NCI-H1092 treated with DMSO at 0.1 percent for 48 hours (cell line): Measurements from ENCODE around the gene PRICKLE1.
"Not testable (repeated sequence)": the region's sequence is repeated elsewhere in the genome, so short reads cannot be mapped to it uniquely, and the experiment has no call there.

Experiments
- DNase-seq: peaks from one replicate; lab custom pipeline; 2025; lab: John Stamatoyannopoulos, UW

Gene PRICKLE1

GRCh38 chr12:42556917-42557316 is 32.6 kb downstream of the PRICKLE1 start:
- no peak for DNase-seq

GRCh38 chr12:42552822-42553221 is 36.7 kb downstream of the PRICKLE1 start:
- no peak for DNase-seq

- no peak for DNase-seq
Measured at GRCh38 chr12:42550800-42551199, 38.7 kb downstream of the PRICKLE1 start.

- DNase-seq, result no peak
Measured at GRCh38 chr12:42546709-42547108, 42.8 kb downstream of the PRICKLE1 start.

DNA sequence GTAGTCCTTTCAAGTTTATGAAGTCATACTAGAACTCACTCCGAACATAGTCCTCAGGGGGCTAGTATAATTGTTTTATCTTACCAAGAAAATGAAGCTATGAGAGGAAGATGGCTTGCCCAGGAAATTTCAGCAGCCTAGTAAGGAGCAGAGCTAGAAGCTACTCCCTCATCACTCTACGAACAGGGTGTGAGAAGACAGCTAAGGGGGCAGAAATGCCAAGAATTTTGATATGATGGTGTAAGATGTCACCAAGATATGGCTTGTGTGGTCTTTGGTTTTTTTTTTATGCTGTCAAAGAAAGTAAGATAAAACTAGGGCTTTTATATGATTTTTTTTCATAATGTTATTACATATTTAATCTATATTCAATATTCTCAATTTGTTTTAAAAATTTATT is 47.6 kb downstream of the PRICKLE1 start:
- DNase-seq, result no peak

- not testable (repeated sequence) for DNase-seq
Measured at GRCh38 chr12:42541308-42541707, 48.2 kb downstream of the PRICKLE1 start.

DNA sequence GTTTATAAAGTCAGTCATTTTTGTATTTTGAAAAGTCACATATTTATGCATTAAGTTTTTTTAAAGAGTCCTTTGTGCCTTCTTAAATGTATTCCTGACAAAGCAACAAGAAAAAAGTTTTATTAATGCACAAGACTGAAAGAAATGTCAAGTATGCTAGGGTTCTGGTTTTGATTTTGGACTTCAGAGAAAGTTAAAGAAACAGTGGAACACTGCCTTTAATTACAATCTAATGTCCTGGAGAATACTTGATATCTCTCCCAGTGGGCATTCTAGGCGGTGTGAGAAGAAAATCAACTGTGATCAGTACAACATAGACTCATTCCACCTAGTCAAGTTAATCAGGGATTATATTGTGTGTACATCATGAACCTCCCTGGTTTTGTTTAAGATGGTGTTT is 49.9 kb downstream of the PRICKLE1 start:
- DNase-seq, result no peak

DNA sequence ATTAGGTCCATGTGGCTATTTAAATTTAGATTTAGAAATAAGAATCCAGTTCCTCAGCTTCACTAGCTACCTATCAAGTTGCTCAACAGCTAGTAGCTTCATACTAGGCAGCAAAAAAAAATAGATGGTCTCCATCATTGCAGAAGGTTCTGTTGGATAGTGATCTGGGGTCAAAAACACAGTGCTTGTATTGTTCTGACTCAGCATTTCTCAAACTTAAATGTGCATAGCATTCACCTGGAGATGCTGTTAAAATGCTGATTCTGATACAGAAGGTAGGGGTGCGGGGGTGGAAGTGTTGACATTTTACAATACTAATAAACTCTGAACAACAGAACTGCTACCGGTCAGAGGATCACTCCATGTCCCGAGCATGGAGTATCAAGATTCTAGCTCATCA is 51.3 kb downstream of the PRICKLE1 start:
- no peak for DNase-seq

GRCh38 chr12:42534184-42534838 is 55.2 kb downstream of the PRICKLE1 start:
- no peak for DNase-seq

DNA sequence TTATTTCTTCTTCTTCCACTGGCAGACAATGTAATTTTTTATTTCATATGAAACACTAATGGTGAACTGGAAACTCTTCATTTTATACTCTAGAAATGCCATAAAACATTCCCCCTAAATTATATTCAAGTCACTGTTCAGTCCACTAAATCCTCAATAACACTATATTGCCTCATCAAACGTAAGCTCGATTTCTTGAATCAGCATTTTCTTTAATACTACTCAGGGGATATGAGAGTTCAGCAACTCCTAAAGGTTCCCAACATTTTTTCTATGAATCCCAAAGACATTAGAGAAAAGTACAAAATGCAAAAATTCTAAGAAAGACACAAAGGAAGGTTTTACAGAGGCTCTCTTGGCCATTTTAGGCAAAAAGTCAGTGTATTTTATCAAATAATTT is 59.3 kb downstream of the PRICKLE1 start:
- no peak for DNase-seq

DNA sequence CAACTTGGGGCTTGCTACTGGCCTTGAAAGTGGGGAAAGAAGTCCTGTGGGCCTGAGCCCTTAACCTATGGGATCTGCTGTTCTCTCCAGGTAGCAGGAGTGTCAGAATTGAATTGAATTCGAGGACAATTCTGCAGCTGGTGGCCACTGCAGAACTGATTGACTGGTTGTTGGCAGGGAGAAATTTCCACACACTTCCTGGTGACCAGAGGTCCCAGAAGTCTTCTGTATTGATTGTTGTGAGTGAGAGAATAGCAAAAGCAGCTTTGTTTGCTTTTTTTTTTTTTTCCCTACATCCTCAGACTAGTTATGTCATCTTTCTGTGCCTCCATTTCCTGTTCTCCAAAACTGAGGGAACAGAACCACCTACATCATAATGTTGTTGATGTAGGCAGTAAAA is 64.1 kb downstream of the PRICKLE1 start:
- no peak for DNase-seq

GRCh38 chr12:42524716-42525115 is 64.8 kb downstream of the PRICKLE1 start:
- DNase-seq, result no peak

DNA sequence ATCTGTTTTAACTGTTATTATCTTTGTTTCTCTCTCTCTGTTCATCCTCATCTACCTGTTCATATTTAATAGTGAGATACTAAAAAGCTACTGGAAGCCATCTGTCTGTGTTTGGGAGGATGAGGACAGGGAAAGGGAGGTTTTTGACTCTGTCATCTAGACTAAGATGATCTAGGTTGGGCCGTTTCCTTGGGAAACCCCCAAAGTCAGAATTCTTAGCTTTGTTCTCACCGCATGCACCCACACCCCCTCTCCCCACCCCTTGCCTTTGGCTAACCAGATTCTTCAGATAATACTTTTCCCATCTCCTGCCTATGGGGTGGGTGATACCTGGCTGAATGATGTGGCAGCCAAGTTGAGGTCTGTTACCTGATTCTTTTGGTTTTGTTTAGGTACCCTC is 73.0 kb downstream of the PRICKLE1 start:
- no peak for DNase-seq

DNA sequence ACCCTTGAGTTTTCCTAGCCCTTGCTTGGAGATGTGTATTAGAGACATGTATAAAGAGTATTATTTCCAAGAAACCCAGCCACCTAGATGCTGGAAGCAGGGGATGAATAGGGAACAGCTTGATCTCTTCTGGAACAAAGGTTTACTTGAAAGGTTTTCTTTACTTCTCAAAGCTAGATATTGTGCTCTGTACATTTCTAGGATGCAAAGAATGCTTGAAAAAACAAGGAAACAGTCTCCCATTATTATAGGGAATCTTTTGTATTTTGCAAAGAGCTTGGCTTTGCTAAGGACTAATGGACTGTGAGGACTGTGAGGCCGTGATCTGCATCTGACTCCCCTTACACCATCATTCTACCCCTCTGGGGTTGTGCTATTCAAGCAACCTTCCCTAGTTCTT is 77.9 kb downstream of the PRICKLE1 start:
- DNase-seq, result no peak

DNA sequence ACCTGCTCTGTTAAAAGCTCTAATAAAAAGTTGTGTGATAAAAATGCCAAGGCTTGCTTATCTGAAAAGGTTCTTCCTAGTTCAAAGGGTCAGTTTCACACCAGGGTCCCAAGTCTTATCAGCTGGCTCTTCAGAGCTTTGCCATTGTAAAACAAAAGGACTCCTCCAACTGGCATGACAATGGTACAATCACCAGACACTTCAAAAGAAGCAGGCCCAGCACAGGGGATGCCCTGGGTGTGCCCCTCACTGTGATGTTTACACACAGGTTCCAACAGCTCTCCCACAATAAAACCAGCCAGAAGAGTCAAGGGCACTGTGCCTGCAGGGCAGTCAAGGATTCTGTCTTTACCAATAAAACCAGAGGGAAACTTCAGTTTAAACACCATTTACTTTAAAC is 78.7 kb downstream of the PRICKLE1 start:
- DNase-seq, result no peak

- DNase-seq, result no peak
Measured at GRCh38 chr12:42508913-42509460, 80.6 kb downstream of the PRICKLE1 start.

- no peak for DNase-seq
Measured at GRCh38 chr12:42507565-42507964, 82.0 kb downstream of the PRICKLE1 start.

DNA sequence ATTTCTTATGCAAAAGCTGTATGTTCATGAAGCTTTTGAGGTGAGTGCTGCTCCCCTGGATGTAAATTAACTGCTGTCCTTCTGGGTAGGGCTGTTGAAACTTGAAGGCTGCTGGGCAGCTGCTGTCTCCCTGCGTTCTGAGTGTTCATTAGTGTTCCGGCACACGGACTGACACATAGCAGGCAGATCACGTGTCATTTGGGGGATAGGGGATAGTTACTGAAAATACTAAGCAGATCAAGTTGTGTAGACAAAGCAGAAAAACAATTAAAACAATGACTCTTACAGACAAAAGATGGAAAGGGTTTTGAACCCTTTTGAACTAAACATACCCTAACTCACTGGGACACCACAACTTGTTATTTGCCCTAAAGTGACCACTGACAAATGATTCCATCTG is 82.5 kb downstream of the PRICKLE1 start:
- no peak for DNase-seq

GRCh38 chr12:42504049-42504448 is 85.5 kb downstream of the PRICKLE1 start:
- DNase-seq, result no peak

DNA sequence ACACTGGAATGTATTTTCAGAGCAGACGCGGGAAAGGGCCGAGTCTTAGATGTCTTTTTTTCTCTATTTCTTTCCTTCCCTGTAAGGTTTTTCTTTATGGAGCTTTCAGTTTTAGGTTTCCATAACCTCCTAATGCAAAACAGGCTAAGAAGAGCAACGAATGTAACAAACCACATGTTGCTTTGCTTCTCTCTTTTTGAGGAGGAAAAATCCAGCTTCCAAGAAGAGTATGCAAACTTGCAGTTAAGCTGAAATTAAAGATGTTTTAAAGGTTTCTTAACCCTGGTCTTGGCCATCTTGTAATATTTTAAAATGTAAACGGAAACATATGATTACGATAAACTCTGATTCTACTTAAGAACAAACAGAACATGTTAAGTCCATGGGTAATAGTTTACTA is 86.9 kb downstream of the PRICKLE1 start:
- no peak for DNase-seq

GRCh38 chr12:42498549-42499247 is 90.8 kb downstream of the PRICKLE1 start:
- no peak for DNase-seq

DNA sequence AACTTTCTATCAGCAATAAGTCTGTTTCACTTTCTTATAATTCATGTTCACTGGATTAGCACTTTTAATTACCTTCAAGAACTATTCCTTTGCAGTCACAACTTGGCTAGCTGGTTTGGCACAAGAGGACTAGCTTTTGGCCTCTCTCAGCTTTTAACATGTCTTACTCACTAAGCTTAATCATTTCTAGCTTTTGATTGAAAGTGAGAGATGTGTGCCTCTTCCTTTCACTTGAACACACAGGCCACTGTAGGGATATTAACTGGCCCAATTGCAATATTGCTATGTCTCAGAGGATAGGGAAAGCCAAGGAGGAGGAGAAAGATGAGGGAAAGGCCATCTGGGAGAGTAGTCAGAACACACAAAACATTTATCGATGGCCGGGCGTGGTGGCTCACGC is 92.7 kb downstream of the PRICKLE1 start:
- DNase-seq, result no peak

- no peak for DNase-seq
Measured at GRCh38 chr12:42495244-42495643, 94.3 kb downstream of the PRICKLE1 start.

DNA sequence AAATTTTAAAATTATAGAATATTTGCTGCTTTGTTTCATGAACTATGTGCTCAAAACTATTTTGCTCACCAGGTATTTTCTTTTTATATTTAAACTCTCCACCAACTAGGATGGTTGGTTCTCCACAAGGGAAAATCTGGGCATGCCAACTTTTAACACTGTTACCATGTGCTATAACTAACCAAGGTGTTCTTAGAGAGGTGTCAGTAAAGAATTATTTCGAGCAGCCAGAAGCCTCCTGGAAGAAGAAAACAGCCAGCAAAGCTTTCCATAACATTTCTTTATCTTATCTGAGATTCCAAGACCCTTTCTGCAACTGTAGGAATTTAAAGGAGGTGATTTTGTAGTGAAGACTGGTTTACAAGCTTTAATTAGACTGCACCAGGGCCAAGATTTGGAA is 97.3 kb downstream of the PRICKLE1 start:
- no peak for DNase-seq
